Muscle of leg (tissue), 11 donors: ENCODE data around the gene CACNA1D. TPM values are rescaled to one million over a fixed set of nuclear protein-coding genes. Genes with fewer than 3 reads are reported as not detected.

Experiments
- DNase-seq: peaks from one replicate; pipeline ENCODE4 v3.0.0; 2013
- H3K27ac ChIP-seq: one replicate; pipeline ENCODE4 v1.5.1; 2013; ENCODE audit warnings: mild to moderate bottlenecking, low read length, control low read depth
- H3K27me3 ChIP-seq: one replicate; pipeline ENCODE4 v1.6.1; 2013; ENCODE audit warnings: low read length; ENCODE audit not compliant: control insufficient read depth, insufficient read depth
- H3K36me3 ChIP-seq: one replicate; pipeline ENCODE4 v1.6.1; 2013; ENCODE audit warnings: low read length; ENCODE audit not compliant: control insufficient read depth, insufficient read depth
- H3K4me1 ChIP-seq: one replicate; pipeline ENCODE4 v1.6.1; 2013; ENCODE audit warnings: low read length; ENCODE audit not compliant: control insufficient read depth, insufficient read depth
- H3K4me3 ChIP-seq: one replicate; pipeline ENCODE4 v1.5.1; 2013; ENCODE audit warnings: low read length, control low read depth
- H3K9me3 ChIP-seq: replicated peaks from 2 replicates; pipeline ENCODE4 v1.6.1; 2013; ENCODE audit warnings: low read depth, low read length; ENCODE audit not compliant: control insufficient read depth
- WGBS: methylation state at CpG from one replicate; pipeline ENCODE4 v1.1.5; 2013; ENCODE audit warnings: missing lambda C conversion rate; ENCODE audit not compliant: insufficient coverage; 5-methylcytosine and 5-hydroxymethylcytosine counted together
- polyA plus RNA-seq, 8 donors: library from polyadenylated mRNA; unstranded; fragments of 120-200 nt; gene quantifications; one replicate each; pipeline versions ENCODE4 v1.2.1 to v1.2.3, GENCODE V29; 2013; ENCODE audit warnings: inconsistent platforms in 1 of 8, low replicate concordance in 1 of 8; ENCODE audit not compliant: insufficient read length in 8 of 8, insufficient read depth in 1 of 8
- total RNA-seq: library from RNA; stranded (reverse); fragments of 120-200 nt; gene quantifications from one replicate; pipeline ENCODE4 v1.2.4, GENCODE V29; 2013

Gene CACNA1D
- total and polyA plus RNA-seq, 9 donors: 0.86 to 6.3 (median 2.1) TPM

GRCh38 chr3:53780806-53781205 is 286.4 kb downstream of the CACNA1D start:
- Histone ChIP-seq H3K4me3 (no peak overlapping the region), H3K4me1 (no peaks in the 10 kb centered on the region), H3K27me3 (peaks cover 2% of the 10 kb centered on the region), H3K27ac (no peak overlapping the region), H3K36me3 (no peaks in the 10 kb centered on the region), H3K9me3 (no peaks in the 10 kb centered on the region)
- no peak for DNase-seq
- 100% methylated on average over 1 of the region's 2 CpGs for WGBS

GRCh38 chr3:53787016-53787415 is 292.6 kb downstream of the CACNA1D start:
- Histone ChIP-seq H3K9me3 (no peaks in the 10 kb centered on the region), H3K27ac (no peak overlapping the region), H3K36me3 (no peaks in the 10 kb centered on the region), H3K4me3 (no peak overlapping the region), H3K27me3 (peaks cover 2% of the 10 kb centered on the region), H3K4me1 (no peaks in the 10 kb centered on the region)
- DNase-seq: no peak
- 84% methylated on average over 8 of the region's 9 CpGs for WGBS

- Histone ChIP-seq H3K9me3 (no peaks in the 10 kb centered on the region), H3K27ac (no peak overlapping the region), H3K27me3 (no peaks in the 10 kb centered on the region), H3K4me3 (no peak overlapping the region), H3K36me3 (no peaks in the 10 kb centered on the region), H3K4me1 (no peaks in the 10 kb centered on the region)
- 75% methylated on average over 2 of the region's 5 CpGs for WGBS
- no peak for DNase-seq
Observed at GRCh38 chr3:53788038-53788437, 293.6 kb downstream of the CACNA1D start.

GRCh38 chr3:53789459-53789858 is 295.0 kb downstream of the CACNA1D start:
- 91% methylated on average over 16 of the region's 16 CpGs for WGBS
- Histone ChIP-seq H3K27ac (no peak overlapping the region), H3K27me3 (no peaks in the 10 kb centered on the region)

DNA sequence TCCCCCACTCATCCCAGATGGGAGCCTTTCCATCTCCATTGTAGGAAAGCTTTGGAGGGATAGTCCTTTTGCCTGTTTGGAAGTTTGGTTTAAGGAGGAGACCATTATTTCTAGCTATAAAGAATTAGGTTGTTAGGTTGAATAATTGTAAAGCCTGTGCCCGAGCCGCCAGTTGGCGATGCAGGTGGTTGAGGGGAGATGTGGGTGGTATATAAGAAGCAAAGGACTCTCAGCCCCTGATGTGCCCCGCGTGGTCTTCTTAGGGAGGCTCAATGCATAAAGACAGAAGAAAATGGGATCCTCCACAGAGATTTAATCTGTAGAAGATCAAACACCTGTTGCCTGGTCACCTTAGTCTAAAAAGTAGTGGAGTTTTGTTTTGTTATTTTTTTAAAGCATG is 296.1 kb downstream of the CACNA1D start:
- whole genome bisulfite sequencing: 90% methylated on average over 5 of the region's 5 CpGs

More at GRCh38 chr3:53789459-53789858, 295.0 kb downstream of the CACNA1D start:
- Histone ChIP-seq H3K9me3 (no peaks in the 10 kb centered on the region), H3K4me3 (no peak overlapping the region), H3K36me3 (no peaks in the 10 kb centered on the region), H3K4me1 (no peaks in the 10 kb centered on the region)
- DNase-seq: no peak

GRCh38 chr3:53791317-53791716 is 296.9 kb downstream of the CACNA1D start:
- Histone ChIP-seq H3K9me3 (no peaks in the 10 kb centered on the region), H3K27me3 (peaks cover 3% of the 10 kb centered on the region), H3K4me3 (no peak overlapping the region), H3K27ac (no peak overlapping the region), H3K36me3 (no peaks in the 10 kb centered on the region), H3K4me1 (no peaks in the 10 kb centered on the region)
- DNase-seq: no peak
- 82% methylated on average over 6 of the region's 7 CpGs for WGBS

More for the DNA sequence above, 296.1 kb downstream of the CACNA1D start:
- no peak overlapping the region for H3K4me3 ChIP-seq
- no peaks in the 10 kb centered on the region for H3K36me3 ChIP-seq
- H3K9me3 ChIP-seq: no peaks in the 10 kb centered on the region
- no peaks in the 10 kb centered on the region for H3K4me1 ChIP-seq
- no peaks in the 10 kb centered on the region for H3K27me3 ChIP-seq
- no peak for DNase-seq
- no peak overlapping the region for H3K27ac ChIP-seq

DNA sequence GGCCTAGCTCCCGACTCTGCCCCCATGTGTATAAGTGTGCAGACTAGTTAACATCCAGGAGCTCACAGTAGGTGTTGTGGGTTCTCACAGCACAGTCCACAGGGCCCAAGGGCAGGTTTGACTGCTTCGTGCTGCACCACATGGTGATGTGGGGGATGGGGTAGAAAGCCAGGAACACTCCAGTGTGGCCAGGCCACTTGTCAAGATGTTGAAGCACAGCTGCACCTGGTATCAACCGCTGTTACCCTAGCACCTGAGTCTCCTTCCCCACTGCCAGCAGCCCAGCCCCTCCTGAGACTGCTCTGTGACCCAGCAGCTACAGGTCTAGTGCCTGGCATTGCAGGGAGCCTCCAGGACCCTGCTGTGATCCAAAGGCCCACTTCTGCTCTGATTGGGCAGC is 298.5 kb downstream of the CACNA1D start:
- Histone ChIP-seq H3K27ac (no peak overlapping the region), H3K36me3 (no peaks in the 10 kb centered on the region), H3K4me3 (no peak overlapping the region), H3K9me3 (no peaks in the 10 kb centered on the region), H3K4me1 (no peaks in the 10 kb centered on the region), H3K27me3 (peaks cover 3% of the 10 kb centered on the region)
- no peak for DNase-seq
- WGBS: 67% methylated on average over 1 of the region's 3 CpGs

GRCh38 chr3:53794597-53794996 is 300.2 kb downstream of the CACNA1D start:
- no peaks in the 10 kb centered on the region for H3K36me3 ChIP-seq
- no peak overlapping the region for H3K4me3 ChIP-seq
- H3K9me3 ChIP-seq: no peaks in the 10 kb centered on the region
- peaks cover 3% of the 10 kb centered on the region for H3K27me3 ChIP-seq
- no peak for DNase-seq
- 33% methylated on average over 1 of the region's 3 CpGs for WGBS
- no peaks in the 10 kb centered on the region for H3K4me1 ChIP-seq
- no peak overlapping the region for H3K27ac ChIP-seq

DNA sequence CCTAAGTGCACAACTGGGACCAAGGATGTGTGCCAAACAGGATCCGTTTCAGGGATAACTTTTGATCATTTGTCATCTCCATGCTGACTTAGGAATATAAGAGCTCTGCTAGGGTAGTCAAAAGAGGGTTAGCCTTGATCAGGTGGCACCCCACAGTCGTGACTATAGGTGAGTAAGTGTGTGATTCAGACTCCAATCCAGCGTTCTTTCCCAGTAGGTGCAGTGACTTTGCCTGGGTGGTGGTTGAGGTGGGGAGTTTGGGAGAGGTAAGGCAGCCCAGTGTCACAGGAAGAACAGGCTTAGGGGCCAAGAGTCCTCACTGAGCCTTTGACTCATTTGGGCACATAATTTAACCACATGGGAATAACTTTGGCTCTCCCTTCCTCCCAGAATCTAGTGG is 300.8 kb downstream of the CACNA1D start:
- H3K4me1 ChIP-seq: no peaks in the 10 kb centered on the region

DNA sequence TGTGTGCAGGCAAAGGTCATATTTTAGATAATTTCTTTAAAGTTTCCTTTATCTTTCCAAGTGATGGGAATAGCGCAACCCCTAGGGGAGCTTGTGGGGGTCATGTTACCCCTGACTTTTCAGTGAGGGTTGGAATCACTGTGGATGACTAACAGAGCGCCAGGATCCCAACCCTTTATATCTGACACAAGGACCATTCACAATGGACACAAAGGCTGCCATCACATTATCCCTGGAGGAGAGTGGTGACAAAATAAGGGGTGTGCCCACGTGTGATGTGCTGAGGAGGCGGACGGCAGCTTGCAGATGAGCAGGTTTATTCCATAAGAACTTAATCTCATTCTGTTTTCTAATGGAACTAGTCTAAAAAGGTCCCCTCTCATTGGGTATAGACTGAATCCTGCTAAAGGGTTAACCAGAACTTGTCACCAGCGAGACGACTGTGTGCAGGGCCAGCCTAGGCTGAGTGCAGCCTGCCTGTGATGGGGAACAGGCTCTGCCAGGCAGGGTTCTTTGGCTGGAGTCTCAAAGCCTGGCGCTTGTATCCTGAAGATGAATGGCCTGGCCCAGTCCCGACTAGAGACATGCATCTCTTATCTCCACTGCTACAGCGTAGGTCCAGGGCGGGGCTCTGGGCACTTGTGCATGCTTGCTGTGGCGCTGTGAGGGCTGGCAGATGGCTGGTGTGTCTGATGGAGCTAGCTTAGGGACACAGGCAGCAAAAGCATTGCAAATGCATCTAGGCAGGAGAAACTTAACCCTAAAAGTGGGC is 301.6 kb downstream of the CACNA1D start:
- Histone ChIP-seq H3K27ac (no peak overlapping the region), H3K4me3 (no peak overlapping the region), H3K4me1 (peaks cover 2% of the 10 kb centered on the region), H3K27me3 (peaks cover 3% of the 10 kb centered on the region), H3K9me3 (no peaks in the 10 kb centered on the region), H3K36me3 (no peaks in the 10 kb centered on the region)
- WGBS: 42% methylated on average over 4 of the region's 12 CpGs
- DNase-seq: no peak

More for the DNA sequence above, 300.8 kb downstream of the CACNA1D start:
- 27% methylated on average over 2 of the region's 3 CpGs for WGBS
- no peak overlapping the region for H3K27ac ChIP-seq
- H3K4me3 ChIP-seq: no peak overlapping the region
- H3K36me3 ChIP-seq: no peaks in the 10 kb centered on the region
- DNase-seq: no peak
- H3K27me3 ChIP-seq: peaks cover 3% of the 10 kb centered on the region
- no peaks in the 10 kb centered on the region for H3K9me3 ChIP-seq
